Right hindlimb (tissue), 1 donor: ENCODE results near the gene PCARE.
"Not testable (repeated sequence)": the region's sequence is repeated elsewhere in the genome, so short reads cannot be mapped to it uniquely, and the experiment has no call there.

Source experiments
- DNase-seq: peaks from one replicate; pipeline ENCODE4 v3.0.0-alpha.2; 2018

The PCARE gene

GRCh38 chr2:29074411-29074810 lies at the start of gene PCARE:
PCARE (minus strand) TSS chr2:29074523; CDS start chr2:29074261, 262 bp downstream.
- DNase-seq: no peak

GRCh38 chr2:29123617-29124349 lies 49.5 kb upstream of the PCARE start:
- DNase-seq: no peak

- DNase-seq: no peak
Observed at GRCh38 chr2:29120846-29121245, 46.5 kb upstream of the PCARE start.

GRCh38 chr2:29119211-29119610 lies 44.9 kb upstream of the PCARE start:
- DNase-seq: no peak

- DNase-seq: no peak
Observed at GRCh38 chr2:29117636-29118303, 43.4 kb upstream of the PCARE start.

GRCh38 chr2:29115797-29116781 lies 41.8 kb upstream of the PCARE start:
- DNase-seq: peak; percentile 32

GRCh38 chr2:29114946-29115609 lies 40.8 kb upstream of the PCARE start, which contains the start of gene CLIP4:
CLIP4 (plus strand) TSS chr2:29115415; CDS start chr2:29121389, 5,974 bp downstream.
- DNase-seq: peak; percentile 56

GRCh38 chr2:29114586-29114945 lies 40.2 kb upstream of the PCARE start:
- peak; percentile 21 for DNase-seq

- DNase-seq: peak; percentile 29
Observed at GRCh38 chr2:29113891-29114321, 39.6 kb upstream of the PCARE start.

GRCh38 chr2:29113027-29113686 lies 38.8 kb upstream of the PCARE start:
- no peak for DNase-seq

- DNase-seq: no peak
Observed at GRCh38 chr2:29112379-29112778, 38.1 kb upstream of the PCARE start.

GRCh38 chr2:29110916-29111535 lies 36.7 kb upstream of the PCARE start:
- no peak for DNase-seq

GRCh38 chr2:29109246-29109645 lies 34.9 kb upstream of the PCARE start:
- no peak for DNase-seq

- no peak for DNase-seq
Observed at GRCh38 chr2:29108225-29108624, 33.9 kb upstream of the PCARE start.

- not testable (repeated sequence) for DNase-seq
Observed at GRCh38 chr2:29107547-29107946, 33.2 kb upstream of the PCARE start.

GRCh38 chr2:29106980-29107388 lies 32.7 kb upstream of the PCARE start:
- no peak for DNase-seq

GRCh38 chr2:29106256-29106655 lies 31.9 kb upstream of the PCARE start:
- no peak for DNase-seq

GRCh38 chr2:29105375-29105774 lies 31.1 kb upstream of the PCARE start:
- DNase-seq: no peak

- no peak for DNase-seq
Observed at GRCh38 chr2:29104688-29105087, 30.4 kb upstream of the PCARE start.

GRCh38 chr2:29100564-29100963 lies 26.2 kb upstream of the PCARE start:
- no peak for DNase-seq

- no peak for DNase-seq
Observed at GRCh38 chr2:29097569-29097968, 23.2 kb upstream of the PCARE start.

- no peak for DNase-seq
Observed at GRCh38 chr2:29096969-29097368, 22.6 kb upstream of the PCARE start.
